ENCODE results near the gene PLPP4.

GRCh38 chr10:120588311-120588710, 131.3 kb downstream of the PLPP4 start:
- TF ChIP-seq POLR2AphosphoS5 (IDR thresholded peaks at IDR 0.05) (no peak), CTCF (IDR thresholded peaks at IDR 0.05; ENCODE audit: poor library complexity, severe bottlenecking) (no peak), SMC3 (conservative IDR thresholded peaks at IDR 0.05; ENCODE audit: poor library complexity) (no peak), MXI1 (conservative IDR thresholded peaks at IDR 0.05; ENCODE audit: poor library complexity, severe bottlenecking) (no peak), EP300 (conservative IDR thresholded peaks at IDR 0.05; ENCODE audit: poor library complexity, severe bottlenecking) (no peak), TAF1 (IDR thresholded peaks at IDR 0.05; ENCODE audit: low read depth) (no peak), RAD21 (conservative IDR thresholded peaks at IDR 0.05) (no peak)

Data from neural cell (in vitro differentiated cells).